HepG2 (cell line): ENCODE measurements around the gene AGAP1. TPM values are rescaled to one million over a fixed set of nuclear protein-coding genes. Genes with fewer than 3 reads are reported as not detected.

Experiments used
- BCL6 ChIP-seq: IDR thresholded peaks from 2 replicates; pipeline ENCODE4 v1.6.1; 2016; ENCODE audit warnings: missing genetic modification reagents, missing compliant biosample characterization
- EED ChIP-seq: sonication (generic); formaldehyde crosslinking; IDR thresholded peaks from 2 replicates; pipeline ENCODE4 v1.5.0; 2020; ENCODE audit warnings: mild to moderate bottlenecking, missing genetic modification reagents
- GATAD1 ChIP-seq: IDR thresholded peaks from 2 replicates; pipeline ENCODE4 v1.6.1; 2016; ENCODE audit warnings: missing genetic modification reagents, missing compliant biosample characterization
- HIC2 ChIP-seq: sonication (generic); formaldehyde crosslinking; IDR thresholded peaks from 2 replicates; pipeline ENCODE4 v1.9.0; 2022; ENCODE audit warnings: low read depth, missing genetic modification reagents
- HOMEZ ChIP-seq: IDR thresholded peaks from 2 replicates; pipeline ENCODE4 v1.6.1; 2016; ENCODE audit warnings: low read depth
- IRF2 ChIP-seq: IDR thresholded peaks from 2 replicates; pipeline ENCODE4 v1.6.1; 2018; ENCODE audit warnings: missing genetic modification reagents, missing compliant biosample characterization
- MAZ ChIP-seq, 2 experiments: sonication (generic) in 1 of 2; formaldehyde crosslinking in 1 of 2; IDR thresholded peaks; 2 replicates each; pipeline versions ENCODE4 v1.5.0 to v1.6.1; 2012 to 2020; ENCODE audit warnings: low read depth in 2 of 2, mild to moderate bottlenecking in 2 of 2, borderline replicate concordance in 1 of 2, improper control_type of control experiment in 1 of 2, low read length in 1 of 2, missing genetic modification reagents in 1 of 2, moderate library complexity in 1 of 2
- MBD4 ChIP-seq: IDR thresholded peaks from 2 replicates; pipeline ENCODE4 v1.6.1; 2012; ENCODE audit warnings: low read length, inconsistent platforms, borderline replicate concordance
- MNT ChIP-seq: fragments of 450-650 bp; IDR thresholded peaks from 2 replicates; pipeline ENCODE4 v1.6.1; 2016
- SAFB2 ChIP-seq: sonication (generic); formaldehyde crosslinking; IDR thresholded peaks from 2 replicates; pipeline ENCODE4 v1.5.1; 2020; ENCODE audit warnings: missing genetic modification reagents, low read depth, mild to moderate bottlenecking, borderline replicate concordance
- SETDB1 ChIP-seq: sonication (generic); formaldehyde crosslinking; IDR thresholded peaks from 2 replicates; pipeline ENCODE4 v1.5.1; 2020; ENCODE audit warnings: missing genetic modification reagents, mild to moderate bottlenecking, borderline replicate concordance
- ZBTB39 ChIP-seq: sonication (generic); formaldehyde crosslinking; IDR thresholded peaks from 2 replicates; pipeline ENCODE4 v1.5.0; 2020; ENCODE audit warnings: missing genetic modification reagents
- ZNF207 ChIP-seq: fragments of 450-650 bp; IDR thresholded peaks from 2 replicates; pipeline ENCODE4 v1.6.1; 2016; ENCODE audit warnings: antibody characterized with exemption, borderline replicate concordance
- ZNF251 ChIP-seq: sonication (generic); formaldehyde crosslinking; IDR thresholded peaks from 2 replicates; pipeline ENCODE4 v1.9.0; 2021; ENCODE audit warnings: mild to moderate bottlenecking, missing genetic modification reagents
- ZNF280D ChIP-seq: sonication (generic); formaldehyde crosslinking; IDR thresholded peaks from 2 replicates; pipeline ENCODE4 v1.5.1; 2020; ENCODE audit warnings: mild to moderate bottlenecking, missing genetic modification reagents
- ZNF432 ChIP-seq: sonication (generic); formaldehyde crosslinking; IDR thresholded peaks from 2 replicates; pipeline ENCODE4 v1.5.0; 2020; ENCODE audit warnings: missing genetic modification reagents, mild to moderate bottlenecking, borderline replicate concordance
- ZNF501 ChIP-seq: sonication (generic); formaldehyde crosslinking; IDR thresholded peaks from 2 replicates; pipeline ENCODE4 v1.5.1; 2020; ENCODE audit warnings: mild to moderate bottlenecking, moderate library complexity, missing genetic modification reagents
- ZNF577 ChIP-seq: sonication (generic); formaldehyde crosslinking; IDR thresholded peaks from 2 replicates; pipeline ENCODE4 v1.4.0; 2020; ENCODE audit warnings: mild to moderate bottlenecking, low read depth, missing genetic modification reagents, borderline replicate concordance
- ZNF850 ChIP-seq: sonication (generic); formaldehyde crosslinking; conservative IDR thresholded peaks from 2 replicates; pipeline ENCODE4 v1.9.0; 2021; ENCODE audit warnings: mild to moderate bottlenecking, missing genetic modification reagents
- ZSCAN29 ChIP-seq: sonication (generic); formaldehyde crosslinking; conservative IDR thresholded peaks from 2 replicates; pipeline ENCODE4 v1.4.0; 2020; ENCODE audit warnings: mild to moderate bottlenecking, missing genetic modification reagents
- ZSCAN9 ChIP-seq: IDR thresholded peaks from 2 replicates; pipeline ENCODE4 v1.6.1; 2016; ENCODE audit warnings: borderline replicate concordance
- polyA plus RNA-seq, 8 experiments: library from polyadenylated mRNA; depleted of rRNA in 3 of 8; stranded (reverse) in 7 of 8; unstranded in 1 of 8; fragments of >200 nt; fragmentation: Illumina TruSeq in 4 of 8; extraction: Trizol in 4 of 8; gene quantifications; 2 replicates each; pipeline versions ENCODE4 v1.2.1 to v1.2.3, GENCODE V29; 2011 to 2016; ENCODE audit warnings: low read depth in 4 of 8, missing spikeins in 1 of 8, mixed read lengths in 1 of 8; ENCODE audit not compliant: insufficient read depth in 1 of 8
- total RNA-seq, 5 experiments: library from RNA; depleted of rRNA; stranded (reverse); fragments of >200 nt; fragmentation: Illumina TruSeq; extraction: Trizol; gene quantifications; 2 replicates each; pipeline ENCODE4 v1.2.3, GENCODE V29; 2016; ENCODE audit warnings: low read depth in 1 of 5

AGAP1 gene
- total and polyA plus RNA-seq, 2 of the 13 experiments (the other 11 are each of a cell fraction or from before 2014, with no cell fraction given), result 21.2 to 32.7 TPM

GRCh38 chr2:236008857-236009256 is 515.0 kb downstream of the AGAP1 start (continued):
- no peak for TF ChIP-seq HIC2 (CRISPR knock-in tag)
- TF ChIP-seq ZNF207, result no peak
- TF ChIP-seq MAZ (IDR thresholded peaks at IDR 0.05; ENCODE audit: borderline replicate concordance, low read depth, low read length), result no peak
- no peak for TF ChIP-seq MAZ (CRISPR knock-in tag; IDR thresholded peaks at IDR 0.05; ENCODE audit: low read depth)
- TF ChIP-seq EED, result no peak
- no peak for TF ChIP-seq SAFB2 (CRISPR knock-in tag)
- TF ChIP-seq IRF2, result no peak
- no peak for TF ChIP-seq ZNF251 (CRISPR knock-in tag)
- peak; percentile 56 for TF ChIP-seq BCL6 (CRISPR knock-in tag)
- no peak for TF ChIP-seq ZNF432 (CRISPR knock-in tag)
- TF ChIP-seq ZBTB39 (CRISPR knock-in tag), result no peak
- TF ChIP-seq ZSCAN29 (CRISPR knock-in tag), result no peak
- 0 out of 2 replicates have a peak, but pooled peaks have one; percentile 69 for TF ChIP-seq ZNF280D (CRISPR knock-in tag)
- no peak for TF ChIP-seq ZNF577 (CRISPR knock-in tag)
- TF ChIP-seq MBD4, result no peak
- peak; percentile 92 for TF ChIP-seq HOMEZ (CRISPR knock-in tag)
- TF ChIP-seq MNT, result no peak
- no peak for TF ChIP-seq ZNF501 (CRISPR knock-in tag)
- TF ChIP-seq SETDB1 (CRISPR knock-in tag), result no peak
- TF ChIP-seq GATAD1 (CRISPR knock-in tag), result no peak
- no peak for TF ChIP-seq ZNF850 (CRISPR knock-in tag)
- no peak for TF ChIP-seq ZSCAN9 (CRISPR knock-in tag)
